GM19395 (cell line): Measurements from ENCODE around the gene GPR183.

Experiments used
- ATAC-seq: cut with Tn5 transposase; IDR thresholded peaks from one replicate; pipeline ENCODE4 v1.9.1; 2021; ENCODE audit warnings: mild to moderate bottlenecking, moderate library complexity; ENCODE audit not compliant: unreplicated experiment

Gene GPR183

DNA sequence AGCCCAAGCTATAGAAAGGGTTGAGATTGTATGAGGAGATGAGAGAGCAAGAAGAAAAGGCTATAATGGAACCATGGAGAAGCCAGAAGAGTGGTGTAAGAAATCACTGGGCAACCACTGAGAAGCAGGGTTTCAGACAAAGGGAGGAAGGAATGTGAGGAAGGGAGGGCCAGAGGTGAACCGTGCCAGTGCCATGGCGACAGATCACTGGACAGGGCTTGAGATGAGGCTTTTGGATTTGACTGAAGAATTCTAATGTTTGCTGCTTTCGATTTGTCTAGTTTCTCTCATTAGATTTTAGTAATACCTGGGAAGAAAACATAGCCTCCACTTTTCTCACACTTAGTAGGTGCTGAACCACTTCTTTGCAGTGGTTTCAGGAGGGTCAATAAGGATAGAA, 6.3 kb upstream of the GPR183 start:
- ATAC-seq, result no peak

DNA sequence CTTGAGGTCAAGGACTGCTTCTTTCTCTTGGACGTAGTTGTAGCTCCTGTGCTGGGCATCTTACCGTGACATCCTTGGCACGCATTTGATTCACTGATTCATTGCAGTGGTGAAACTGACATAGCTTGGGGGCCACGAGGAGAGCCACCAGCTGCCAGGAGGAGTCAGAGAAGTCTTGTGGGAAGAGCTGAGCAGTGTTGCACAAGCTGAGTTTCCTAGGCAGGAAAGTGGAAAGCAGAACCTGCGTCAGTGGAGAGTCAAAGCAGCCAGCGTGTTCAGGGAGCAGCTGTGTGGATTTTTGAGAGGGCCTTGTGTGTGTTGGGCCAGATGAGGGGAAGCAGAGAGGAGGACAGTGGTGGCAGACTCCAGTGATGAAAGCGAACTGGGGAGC, 5.3 kb upstream of the GPR183 start:
- no peak for ATAC-seq

DNA sequence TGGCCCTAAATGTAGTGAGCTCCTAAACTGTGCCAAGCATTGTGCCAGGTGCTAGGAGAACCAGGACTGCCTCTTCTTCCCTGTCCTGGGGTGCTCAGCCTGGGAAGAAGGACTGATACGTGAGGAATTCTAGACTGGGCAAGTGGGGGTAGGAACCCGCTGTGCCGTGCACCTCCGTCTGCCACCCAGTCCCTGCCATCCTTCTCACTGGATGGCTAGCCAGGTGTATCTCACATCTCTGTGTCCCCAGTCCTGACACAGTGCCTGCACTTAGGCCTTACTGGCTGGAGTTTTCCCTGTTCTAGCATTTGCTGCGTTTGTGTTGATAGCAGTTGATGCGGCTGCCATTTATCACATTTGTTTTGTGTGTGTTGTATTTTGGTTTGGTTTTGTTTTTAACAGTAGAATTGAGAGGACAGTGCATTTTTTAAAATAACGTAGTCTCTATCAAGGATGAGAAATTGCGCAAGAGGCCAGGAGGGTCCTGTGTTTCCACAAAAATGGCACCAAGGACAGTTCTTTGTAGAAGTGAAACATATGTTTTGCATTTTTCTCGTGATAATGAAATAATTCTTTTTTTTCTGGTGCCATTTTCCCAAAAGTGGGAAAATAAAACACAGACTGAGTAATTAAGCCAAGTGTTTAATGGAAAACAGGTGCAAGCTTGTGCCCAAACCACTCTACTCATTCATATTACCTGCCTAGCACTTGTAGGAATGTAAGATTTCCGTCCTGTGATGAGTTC, 4.7 kb upstream of the GPR183 start:
- no peak for ATAC-seq

DNA sequence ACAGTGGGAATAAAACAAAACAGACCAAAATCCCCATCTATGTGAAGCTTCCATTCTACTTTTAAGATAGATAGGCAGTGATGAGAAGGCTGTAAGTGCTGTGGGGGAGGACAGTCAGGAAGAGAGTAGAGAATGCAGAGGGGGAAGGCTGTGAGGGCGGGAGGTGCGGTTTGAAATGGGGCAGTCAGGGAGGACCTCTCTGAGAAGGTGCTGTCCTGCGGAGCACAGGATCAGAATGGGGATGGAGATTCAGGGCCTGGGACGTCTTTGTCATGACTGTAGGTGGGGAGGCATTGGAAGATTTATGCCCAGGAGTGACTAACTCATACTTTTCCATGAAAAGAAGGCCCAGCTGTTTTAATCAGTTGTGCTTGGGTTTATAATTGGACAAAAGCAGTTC, 3.9 kb upstream of the GPR183 start:
- ATAC-seq, result no peak

DNA sequence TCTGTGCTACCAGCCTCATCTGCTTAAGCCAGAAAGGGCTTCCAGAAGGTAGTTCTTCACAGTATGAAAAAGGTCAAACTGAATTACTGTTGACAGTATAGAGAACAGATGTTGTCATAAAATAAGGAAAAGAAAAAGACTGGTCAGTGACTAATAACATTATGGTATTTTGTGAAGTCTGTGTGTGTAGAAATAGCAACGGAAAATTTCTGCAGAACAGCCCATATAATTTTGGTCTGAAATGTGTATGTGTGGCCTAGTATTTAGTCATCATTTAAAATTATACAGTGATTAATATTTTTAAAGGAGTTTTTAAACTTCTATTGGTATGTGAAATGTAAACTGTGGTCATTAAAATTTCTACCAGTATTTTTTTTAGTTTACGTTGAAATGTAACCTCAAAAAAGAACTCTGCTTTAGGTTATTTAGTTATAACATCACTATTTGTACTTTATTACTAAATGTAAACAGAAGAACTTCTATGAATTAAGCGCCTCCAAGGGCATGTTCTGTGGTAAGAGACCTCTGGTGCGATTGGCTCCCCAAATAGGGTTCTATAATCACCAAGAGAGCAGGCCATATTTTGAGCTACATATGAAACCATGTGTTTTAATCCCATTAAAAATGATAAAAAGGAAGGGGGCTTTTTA, 3.3 kb upstream of the GPR183 start:
- peak; percentile 41 for ATAC-seq

DNA sequence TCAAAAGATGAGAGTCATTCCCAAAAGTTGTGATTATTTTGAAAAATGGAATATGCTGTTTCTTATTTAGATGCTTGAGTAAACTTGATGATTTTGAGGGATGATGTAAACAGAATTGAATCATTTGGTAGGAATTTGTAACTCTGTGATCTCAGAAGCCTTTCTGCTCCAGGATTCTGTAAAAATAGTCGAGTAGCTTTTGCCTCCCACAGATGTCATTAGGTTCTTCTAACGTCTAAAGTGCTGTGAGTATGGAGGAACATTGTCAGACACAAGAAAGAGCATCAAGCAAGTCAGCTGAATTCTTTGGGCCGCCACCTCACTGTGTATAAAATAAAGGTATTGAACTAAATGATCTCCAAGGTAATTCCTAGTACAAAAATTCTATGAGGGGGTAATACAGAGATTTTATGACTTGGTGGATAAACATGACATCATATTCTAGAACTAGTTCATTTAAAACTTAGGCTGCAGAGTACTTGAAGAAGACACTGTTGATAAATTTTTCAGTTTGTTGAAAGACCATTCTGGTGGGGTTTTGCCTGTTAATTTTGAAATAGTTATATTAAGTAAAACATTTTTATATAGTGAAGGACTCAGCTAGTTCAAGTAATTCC, 1.4 kb upstream of the GPR183 start:
- no peak for ATAC-seq

DNA sequence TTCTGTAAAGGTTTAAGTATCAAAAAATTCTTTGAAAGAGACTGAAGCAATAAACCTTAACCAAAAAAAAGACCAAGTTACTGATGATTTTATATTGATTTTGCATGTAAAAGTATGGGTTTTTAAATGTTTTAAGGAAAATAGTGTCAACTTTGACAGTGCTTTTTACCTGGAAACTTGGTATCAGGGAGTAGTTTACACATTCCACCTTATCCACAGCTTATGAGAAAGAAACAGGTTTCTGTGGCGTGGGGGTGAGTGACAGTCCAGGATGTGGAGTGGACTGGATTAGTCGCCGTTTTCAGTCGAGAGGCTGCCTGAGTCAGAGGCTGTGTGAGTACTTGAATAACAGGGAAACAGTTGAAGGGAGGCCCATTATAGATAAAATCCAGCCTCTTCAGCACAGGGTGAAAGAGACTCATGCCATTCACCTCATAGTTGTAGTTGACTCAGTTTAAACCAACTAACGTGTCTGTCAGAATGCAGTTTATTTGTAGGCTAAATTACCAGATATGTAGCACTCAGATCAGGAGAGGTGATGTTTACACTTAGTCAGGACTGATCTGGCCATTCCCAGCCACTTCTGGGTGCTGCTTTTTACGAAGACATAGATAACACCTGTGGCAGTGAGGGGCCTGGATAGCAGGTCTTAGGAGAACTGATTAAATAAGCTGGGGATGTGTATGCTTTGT, 595 bp upstream of the GPR183 start:
- peak; percentile 51 for ATAC-seq

DNA sequence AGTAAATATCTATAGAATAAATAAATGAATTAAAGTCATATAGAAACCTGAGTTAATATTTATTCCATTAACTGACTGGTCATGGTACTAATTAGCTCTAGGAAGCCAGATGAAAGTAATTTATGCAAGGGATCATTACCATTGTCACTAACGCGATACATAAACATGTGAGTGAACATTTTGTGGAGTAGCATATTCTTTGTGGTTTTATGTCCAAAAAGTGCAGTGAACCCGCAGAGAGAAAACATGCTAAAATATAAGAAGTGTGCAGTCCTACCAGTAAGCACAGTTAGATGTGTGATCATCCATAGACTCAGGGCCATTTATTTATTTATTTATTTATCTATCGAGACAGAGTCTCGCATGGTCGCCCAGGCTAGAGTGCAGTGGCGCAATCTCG, 1.6 kb downstream of the GPR183 start:
- ATAC-seq, result no peak

DNA sequence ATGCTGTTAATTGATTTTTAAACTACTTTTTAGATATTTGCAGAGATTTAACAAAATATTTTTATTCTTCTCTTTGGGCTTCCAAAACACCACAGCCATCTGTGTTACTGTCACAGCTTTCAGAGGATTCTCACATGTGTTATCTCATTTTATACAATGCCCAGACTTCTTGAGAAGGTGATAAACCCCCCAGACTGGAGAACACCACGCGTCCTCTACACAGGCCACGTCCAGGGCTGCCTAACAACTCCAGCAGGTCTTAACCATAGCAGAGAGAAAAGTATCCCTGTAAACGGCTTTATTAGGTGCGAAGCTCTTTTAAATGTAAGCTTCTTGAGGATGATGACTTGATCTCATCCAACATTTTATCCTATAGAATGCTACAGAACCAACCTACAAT, 2.0 kb downstream of the GPR183 start:
- ATAC-seq, result no peak

DNA sequence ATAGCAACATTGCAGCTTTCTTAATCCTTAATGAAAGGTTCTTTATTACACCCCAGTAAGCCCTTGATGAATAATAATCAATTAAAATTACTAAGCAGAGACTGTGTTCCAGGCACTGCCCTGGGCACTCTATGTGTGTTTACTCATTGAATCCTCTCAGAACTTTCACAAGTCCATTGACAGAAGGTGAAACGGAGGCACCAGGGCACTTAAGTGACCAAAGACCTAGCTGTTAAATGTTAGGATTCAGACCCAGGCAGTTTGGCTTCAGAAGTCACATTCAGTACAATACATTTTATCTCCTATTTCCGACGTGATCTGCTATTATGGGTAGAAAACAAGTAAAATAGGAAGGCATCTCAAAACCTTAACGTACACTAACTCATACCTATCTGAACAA, 2.7 kb downstream of the GPR183 start:
- no peak for ATAC-seq

DNA sequence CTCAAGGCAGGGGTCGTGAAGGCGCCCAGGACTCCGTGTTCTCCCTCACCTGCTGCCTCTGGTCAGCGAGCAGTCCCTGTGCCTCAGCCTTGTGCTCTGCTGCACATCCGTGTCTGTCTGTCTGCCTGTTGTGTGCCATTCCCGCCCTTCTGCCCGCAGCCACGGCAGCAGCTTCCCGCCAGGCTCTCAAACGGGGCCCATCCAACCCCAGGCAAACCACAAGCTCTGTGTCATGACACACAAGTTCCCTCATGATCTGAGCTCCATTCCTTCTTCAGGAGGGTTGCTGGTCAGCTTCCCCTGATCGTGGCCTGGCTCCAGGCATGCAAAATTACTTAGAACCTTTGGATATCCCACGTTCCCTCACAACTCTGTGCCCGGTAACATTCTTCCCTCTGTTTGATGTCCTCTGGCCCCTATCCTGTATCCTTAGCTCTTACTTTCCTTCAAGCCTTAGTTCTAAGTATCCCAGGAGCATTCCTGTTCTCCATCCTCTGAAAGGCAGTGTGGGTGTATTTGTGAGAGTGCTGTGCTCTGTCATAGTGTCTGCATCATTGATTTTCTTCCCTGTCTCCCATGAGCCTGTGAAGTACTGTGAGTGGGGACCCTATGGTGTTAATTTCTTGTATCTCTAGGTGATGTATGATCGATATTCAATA, 3.2 kb downstream of the GPR183 start:
- ATAC-seq, result no peak

DNA sequence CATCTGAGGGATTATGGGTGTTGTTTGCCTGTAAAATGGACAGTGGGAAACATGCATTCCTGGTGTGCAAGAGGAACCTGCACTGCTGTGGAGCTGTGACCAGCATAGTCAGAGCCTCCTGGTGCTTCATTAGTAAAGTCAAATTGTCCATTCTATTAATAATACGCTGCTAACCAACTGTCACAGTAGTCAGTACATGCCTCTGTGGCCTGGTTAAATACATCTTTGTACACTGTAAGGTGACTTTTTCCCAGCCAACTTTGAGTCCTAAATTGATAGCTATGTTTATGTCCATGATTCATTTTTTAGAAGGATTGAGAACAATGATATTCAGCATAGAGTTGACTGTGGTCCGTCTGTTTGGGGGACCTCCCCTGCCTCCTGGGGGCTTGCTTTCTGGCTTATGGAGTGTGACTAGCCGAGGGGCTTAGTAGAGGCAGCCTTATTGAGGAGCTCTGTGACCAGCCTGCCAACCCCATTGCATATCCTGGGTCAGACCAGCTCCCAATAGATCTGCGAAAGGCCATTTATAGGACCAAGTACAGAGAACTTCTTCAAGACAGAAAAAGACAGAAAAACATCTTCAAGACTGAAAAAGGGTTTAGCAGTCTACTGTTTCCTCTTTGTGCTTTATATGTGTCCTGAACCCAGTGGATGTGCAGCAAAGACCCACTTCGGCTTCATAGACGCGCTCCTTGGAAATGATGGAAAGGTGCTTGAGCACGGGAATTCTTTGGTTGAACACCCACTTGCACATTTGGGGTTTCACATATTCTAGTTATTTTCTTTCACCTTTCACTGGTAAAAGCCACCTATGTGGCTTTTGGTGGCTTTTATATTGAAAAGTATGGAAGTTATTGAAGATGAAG, 4.3 kb downstream of the GPR183 start:
- no peak for ATAC-seq

DNA sequence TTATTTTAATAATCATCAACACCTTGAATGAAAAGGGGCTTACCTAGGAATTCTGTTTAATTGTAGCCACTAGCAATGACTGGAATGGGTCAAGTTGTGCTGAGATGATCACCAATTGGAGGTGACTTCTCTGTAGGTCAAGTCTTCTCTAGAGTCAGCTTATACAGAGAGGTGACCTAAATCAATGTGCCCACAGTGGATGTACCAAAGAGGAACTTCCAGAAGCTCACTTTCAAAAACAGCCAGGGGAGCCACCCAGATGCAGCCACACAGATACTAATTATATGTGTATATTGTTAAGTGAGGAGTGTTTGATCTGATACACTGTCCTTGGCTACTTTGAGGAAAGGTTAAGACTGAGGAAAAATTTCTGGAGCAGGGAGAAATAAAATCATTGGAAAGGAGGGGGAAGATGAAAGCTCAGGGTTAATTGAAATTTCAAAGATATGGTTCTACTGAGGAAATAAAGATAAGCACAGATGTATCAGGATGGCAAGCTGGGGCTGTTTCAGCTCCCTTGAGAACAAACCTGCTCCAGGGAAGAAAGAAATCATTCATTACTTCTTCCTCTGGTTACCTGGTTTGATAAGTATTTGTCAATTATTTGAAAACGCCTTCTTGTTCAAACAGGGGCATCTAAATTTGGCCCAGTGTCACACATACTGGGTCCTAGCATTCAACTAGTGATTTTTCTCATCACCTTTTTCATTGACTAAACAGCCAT, 5.1 kb downstream of the GPR183 start:
- no peak for ATAC-seq

DNA sequence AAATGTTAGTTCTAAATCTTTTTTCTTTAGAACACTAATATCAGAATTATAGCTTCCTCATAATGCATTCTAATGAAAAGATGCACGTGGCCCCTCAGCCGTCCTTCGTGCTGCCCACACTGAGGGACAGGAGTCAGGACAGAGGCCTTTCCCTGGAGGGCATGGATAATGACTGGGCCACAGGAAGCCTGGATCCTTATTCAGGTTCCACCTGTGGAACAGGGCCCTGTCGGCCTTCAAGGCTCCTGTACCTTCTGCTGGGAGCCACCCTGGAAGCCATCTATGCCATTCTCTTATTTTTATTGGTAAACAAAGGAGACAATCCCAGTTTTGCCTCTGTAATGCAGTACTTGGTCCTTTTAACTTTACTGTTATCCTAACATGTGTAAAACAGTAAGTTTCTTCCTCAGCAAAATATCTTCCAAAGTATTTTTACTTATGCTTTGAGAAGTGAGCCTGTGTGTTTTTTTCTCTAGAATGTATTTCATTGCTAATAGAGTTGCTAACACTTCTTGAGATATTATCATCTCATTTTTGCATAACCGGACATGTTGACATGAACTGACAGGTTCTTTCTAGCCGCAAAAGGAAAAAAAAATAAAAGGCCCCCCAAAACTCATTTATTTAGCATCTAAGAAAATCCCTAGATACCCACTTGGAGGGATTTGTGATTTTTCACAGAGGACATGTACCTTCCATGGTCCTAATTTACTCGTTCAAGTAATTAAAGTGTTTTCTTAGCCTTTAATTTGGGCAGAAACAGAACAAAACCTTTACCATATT, 6.0 kb downstream of the GPR183 start:
- ATAC-seq, result no peak

DNA sequence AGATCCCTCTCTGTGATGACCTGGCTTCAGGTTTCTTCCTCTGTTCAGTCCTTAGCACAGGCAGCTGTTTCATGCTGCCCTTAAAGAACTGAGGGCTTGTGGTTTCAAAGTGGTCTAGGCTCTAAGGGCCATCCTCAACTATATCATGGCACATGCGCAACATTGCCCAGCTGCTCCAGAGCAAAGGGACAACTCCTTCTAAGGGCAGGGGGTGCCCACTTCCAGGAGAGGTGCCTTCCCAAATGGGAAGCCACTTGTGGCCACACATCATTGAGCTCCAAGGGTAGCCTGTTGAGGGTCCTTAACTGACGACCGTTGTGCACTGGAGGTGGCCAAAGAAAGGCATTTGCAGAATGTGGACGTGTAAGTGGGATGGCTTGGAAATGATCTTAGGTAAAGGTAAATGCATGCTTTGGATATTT, 7.3 kb downstream of the GPR183 start:
- ATAC-seq, result no peak

DNA sequence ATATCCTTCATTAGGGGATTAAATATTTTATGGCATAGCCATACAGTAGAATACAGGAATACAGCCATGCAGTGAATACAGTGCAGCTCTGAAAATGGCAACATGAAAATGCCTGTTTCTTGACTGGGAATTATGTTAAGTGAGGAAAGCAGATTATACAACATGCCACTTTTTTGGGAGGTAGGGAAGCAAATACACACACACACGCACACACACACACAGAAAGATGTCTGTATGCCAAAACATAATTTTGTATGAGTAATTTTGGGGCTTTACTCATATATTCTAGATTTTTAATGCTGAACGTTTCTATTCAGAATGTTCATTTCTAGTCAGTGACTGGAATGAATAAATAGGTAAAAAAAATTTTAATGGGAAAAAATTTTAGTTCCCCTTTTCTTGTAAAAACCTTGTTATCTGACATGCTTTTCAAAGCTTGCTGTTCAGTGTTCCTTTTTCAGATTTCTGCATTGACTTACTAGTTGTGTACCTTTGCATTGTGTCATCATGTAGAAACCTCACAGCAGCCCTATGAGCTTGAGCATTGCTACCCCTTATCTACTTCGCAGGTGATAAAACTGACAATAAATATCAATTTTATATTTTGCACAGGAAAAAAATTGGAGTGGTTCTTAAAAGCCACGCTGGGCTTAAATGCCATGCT, 7.8 kb downstream of the GPR183 start:
- ATAC-seq, result no peak

DNA sequence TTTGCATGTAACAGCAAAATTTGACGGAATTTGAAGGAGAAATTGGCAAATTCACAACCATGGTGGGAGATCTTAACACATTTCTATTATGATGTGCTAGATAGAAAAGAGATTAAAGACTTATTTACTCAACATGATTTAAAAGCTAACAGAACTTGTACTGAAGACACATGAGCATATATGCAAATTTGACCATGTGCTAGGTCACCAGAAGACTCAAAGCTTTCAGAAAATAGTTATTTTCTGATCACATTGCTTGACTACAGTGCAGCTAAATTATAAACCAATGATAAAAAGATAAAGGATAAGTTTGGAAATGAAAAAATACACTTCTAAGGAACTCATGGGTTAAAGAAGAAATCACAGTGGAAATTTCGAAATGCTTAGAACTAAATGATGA, 9.1 kb downstream of the GPR183 start:
- no peak for ATAC-seq

DNA sequence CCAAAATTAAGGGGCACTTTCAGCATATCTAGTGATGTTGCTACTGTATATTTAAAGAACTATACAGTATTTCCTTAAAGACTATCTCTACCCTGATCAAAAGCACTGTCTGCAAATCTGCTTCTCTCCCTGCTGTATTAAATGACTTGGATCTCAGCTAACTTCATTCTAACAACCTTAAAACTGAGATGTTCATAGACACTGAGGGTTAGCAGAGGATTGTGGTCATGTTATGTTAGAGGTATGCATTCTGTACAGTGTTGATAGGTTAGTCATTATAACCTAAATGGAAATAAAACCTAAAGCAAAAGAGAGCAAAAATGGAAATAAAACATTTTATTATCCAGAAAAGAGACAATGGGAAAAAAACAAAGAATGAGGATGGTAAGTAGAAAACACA, 9.9 kb downstream of the GPR183 start:
- ATAC-seq, result no peak
